Activated gamma-delta T cell treated with Interleukin-2 at 50 U/mL for 16 hours (primary cell): ENCODE results near the gene GLI2.

Experiments used
- DNase-seq: peaks from one replicate; pipeline ENCODE4 v3.0.0-alpha.2; 2020

GLI2 gene

GRCh38 chr2:120771781-120772208, 36.1 kb downstream of the GLI2 start:
- DNase-seq, result no peak

- no peak for DNase-seq
Measured at GRCh38 chr2:120772261-120772660, 36.6 kb downstream of the GLI2 start.

- DNase-seq, result no peak
Measured at GRCh38 chr2:120773186-120773800, 37.6 kb downstream of the GLI2 start.

- no peak for DNase-seq
Measured at GRCh38 chr2:120774557-120775160, 39.0 kb downstream of the GLI2 start.

- DNase-seq, result no peak
Measured at GRCh38 chr2:120775194-120775593, 39.5 kb downstream of the GLI2 start.

GRCh38 chr2:120775801-120776589, 40.3 kb downstream of the GLI2 start:
- no peak for DNase-seq

- DNase-seq, result no peak
Measured at GRCh38 chr2:120776649-120777048, 41.0 kb downstream of the GLI2 start.

- no peak for DNase-seq
Measured at GRCh38 chr2:120777170-120777751, 41.6 kb downstream of the GLI2 start.

- DNase-seq, result no peak
Measured at GRCh38 chr2:120777787-120778186, 42.1 kb downstream of the GLI2 start.

- DNase-seq, result no peak
Measured at GRCh38 chr2:120778244-120778643, 42.6 kb downstream of the GLI2 start.

- no peak for DNase-seq
Measured at GRCh38 chr2:120779781-120780283, 44.2 kb downstream of the GLI2 start.

GRCh38 chr2:120780402-120780801, 44.7 kb downstream of the GLI2 start:
- no peak for DNase-seq

- DNase-seq, result no peak
Measured at GRCh38 chr2:120783371-120783791, 47.7 kb downstream of the GLI2 start.

GRCh38 chr2:120783969-120784372, 48.3 kb downstream of the GLI2 start:
- no peak for DNase-seq
